ENCODE results near the gene C12orf56. TPM values are rescaled to one million over a fixed set of nuclear protein-coding genes. Genes with fewer than 3 reads are reported as not detected.
"Not testable (repeated sequence)": the region's sequence is repeated elsewhere in the genome, so short reads cannot be mapped to it uniquely, and the experiment has no call there.

The C12orf56 gene
- total RNA-seq, 1 donor from 2014 or later = 0.84 TPM

DNA sequence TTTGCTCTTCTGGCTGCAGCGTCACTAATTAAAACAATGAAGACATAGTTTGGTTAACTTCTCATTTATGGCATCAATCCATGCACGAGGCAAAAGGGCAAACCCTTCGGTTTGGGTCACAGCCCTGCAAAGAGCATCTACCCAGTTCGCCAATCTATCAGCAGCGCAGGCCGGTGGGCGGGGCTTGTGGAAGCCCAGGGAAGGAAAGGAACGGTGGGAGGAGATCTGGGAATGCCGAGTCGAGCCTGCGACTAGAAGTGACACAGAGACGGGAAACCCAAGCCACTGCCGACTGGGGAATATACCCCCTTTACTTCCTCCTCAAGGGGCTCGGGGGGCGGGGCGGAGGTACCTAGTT is 168.9 kb downstream of the C12orf56 start:
- Histone ChIP-seq H3K4me3 (ENCODE audit: low read depth, low read length) (peak overlapping the region; percentile 75), H3K27me3 (ENCODE audit: control insufficient read depth, insufficient read depth, low read length) (no peaks in the 10 kb centered on the region), H3K36me3 (ENCODE audit: control insufficient read depth, insufficient read depth, low read length) (no peaks in the 10 kb centered on the region)
- peak; percentile 43 for DNase-seq (ENCODE audit: low read depth)
- TF ChIP-seq, protein P1, sequence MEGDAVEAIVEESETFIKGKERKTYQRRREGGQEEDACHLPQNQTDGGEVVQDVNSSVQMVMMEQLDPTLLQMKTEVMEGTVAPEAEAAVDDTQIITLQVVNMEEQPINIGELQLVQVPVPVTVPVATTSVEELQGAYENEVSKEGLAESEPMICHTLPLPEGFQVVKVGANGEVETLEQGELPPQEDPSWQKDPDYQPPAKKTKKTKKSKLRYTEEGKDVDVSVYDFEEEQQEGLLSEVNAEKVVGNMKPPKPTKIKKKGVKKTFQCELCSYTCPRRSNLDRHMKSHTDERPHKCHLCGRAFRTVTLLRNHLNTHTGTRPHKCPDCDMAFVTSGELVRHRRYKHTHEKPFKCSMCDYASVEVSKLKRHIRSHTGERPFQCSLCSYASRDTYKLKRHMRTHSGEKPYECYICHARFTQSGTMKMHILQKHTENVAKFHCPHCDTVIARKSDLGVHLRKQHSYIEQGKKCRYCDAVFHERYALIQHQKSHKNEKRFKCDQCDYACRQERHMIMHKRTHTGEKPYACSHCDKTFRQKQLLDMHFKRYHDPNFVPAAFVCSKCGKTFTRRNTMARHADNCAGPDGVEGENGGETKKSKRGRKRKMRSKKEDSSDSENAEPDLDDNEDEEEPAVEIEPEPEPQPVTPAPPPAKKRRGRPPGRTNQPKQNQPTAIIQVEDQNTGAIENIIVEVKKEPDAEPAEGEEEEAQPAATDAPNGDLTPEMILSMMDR (IDR thresholded peaks at IDR 0.05; ENCODE audit: insufficient read depth, low read length, poor library complexity, severe bottlenecking) = no peak

DNA sequence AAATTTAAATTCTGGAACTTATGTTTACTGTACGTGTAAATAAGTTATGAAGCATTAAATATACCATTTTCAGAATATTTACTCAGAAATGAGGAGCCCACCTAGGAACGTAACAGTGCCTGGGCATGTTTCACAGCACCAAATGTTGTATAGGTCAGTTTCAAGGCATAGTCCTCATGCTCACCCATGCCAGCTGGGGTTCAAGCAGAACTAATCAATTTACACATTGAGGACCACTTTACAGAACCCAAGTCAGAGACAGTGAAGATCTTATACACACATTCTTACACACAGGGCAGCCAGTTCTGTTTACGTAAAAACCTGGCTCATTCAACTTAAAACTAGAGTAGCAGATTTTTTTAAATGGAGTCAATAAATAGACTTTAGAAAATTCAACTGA is 170.5 kb downstream of the C12orf56 start:
- Histone ChIP-seq H3K36me3 (ENCODE audit: control insufficient read depth, insufficient read depth, low read length) (no peaks in the 10 kb centered on the region), H3K4me3 (ENCODE audit: low read depth, low read length) (no peak overlapping the region)
- TF ChIP-seq, protein P1 (IDR thresholded peaks at IDR 0.05; ENCODE audit: insufficient read depth, low read length, poor library complexity, severe bottlenecking) = no peak

DNA sequence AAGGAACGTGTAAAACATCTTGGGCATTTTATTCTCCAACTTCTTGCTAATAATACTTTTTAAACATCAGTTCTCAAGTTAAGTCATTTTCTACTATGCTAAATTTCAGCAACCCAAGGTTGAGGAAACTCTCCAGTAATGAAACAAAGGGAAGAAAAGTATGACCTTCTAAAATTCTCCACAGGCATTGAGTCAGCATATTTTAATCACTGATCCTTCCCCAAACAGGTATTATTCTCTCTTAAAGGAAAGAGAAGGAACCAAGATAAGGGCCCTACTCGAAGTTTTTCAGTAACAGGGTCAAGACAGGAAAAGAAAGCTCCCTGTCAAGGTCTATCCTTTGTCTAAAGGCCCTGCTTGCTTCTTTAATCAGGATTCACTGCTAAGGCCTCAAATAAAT is 171.4 kb downstream of the C12orf56 start:
- H3K4me3 ChIP-seq (ENCODE audit: low read depth, low read length) = no peak overlapping the region
- no peaks in the 10 kb centered on the region for H3K36me3 ChIP-seq (ENCODE audit: control insufficient read depth, insufficient read depth, low read length)
- no peak for DNase-seq (ENCODE audit: low read depth)
- no peaks in the 10 kb centered on the region for H3K27me3 ChIP-seq (ENCODE audit: control insufficient read depth, insufficient read depth, low read length)
- TF ChIP-seq, protein P1 (IDR thresholded peaks at IDR 0.05; ENCODE audit: insufficient read depth, low read length, poor library complexity, severe bottlenecking) = no peak

More for the DNA sequence above, 170.5 kb downstream of the C12orf56 start:
- H3K27me3 ChIP-seq (ENCODE audit: control insufficient read depth, insufficient read depth, low read length) = no peaks in the 10 kb centered on the region
- no peak for DNase-seq (ENCODE audit: low read depth)

DNA sequence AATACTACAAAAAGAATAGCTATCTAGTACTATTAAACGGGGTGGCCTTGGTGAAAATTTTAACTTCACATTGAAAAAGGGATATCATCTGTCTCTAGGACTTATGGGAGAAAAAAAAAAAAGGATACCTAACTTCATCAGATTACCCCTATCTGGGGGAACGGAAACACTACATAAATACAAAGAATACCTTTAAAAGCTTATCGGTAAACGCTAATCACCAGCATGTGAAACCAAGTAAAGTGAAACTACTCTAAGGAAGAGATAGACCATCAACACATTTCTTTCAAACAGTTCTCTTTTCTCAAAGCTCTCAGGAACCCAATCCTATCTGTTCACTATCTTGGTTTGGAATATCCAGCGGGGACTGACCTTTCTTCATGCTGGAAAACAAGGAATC is 172.0 kb downstream of the C12orf56 start:
- Histone ChIP-seq H3K27me3 (ENCODE audit: control insufficient read depth, insufficient read depth, low read length) (no peaks in the 10 kb centered on the region), H3K4me3 (ENCODE audit: low read depth, low read length) (no peak overlapping the region), H3K36me3 (ENCODE audit: control insufficient read depth, insufficient read depth, low read length) (no peaks in the 10 kb centered on the region)
- no peak for DNase-seq (ENCODE audit: low read depth)
- TF ChIP-seq, protein P1 (IDR thresholded peaks at IDR 0.05; ENCODE audit: insufficient read depth, low read length, poor library complexity, severe bottlenecking) = no peak

DNA sequence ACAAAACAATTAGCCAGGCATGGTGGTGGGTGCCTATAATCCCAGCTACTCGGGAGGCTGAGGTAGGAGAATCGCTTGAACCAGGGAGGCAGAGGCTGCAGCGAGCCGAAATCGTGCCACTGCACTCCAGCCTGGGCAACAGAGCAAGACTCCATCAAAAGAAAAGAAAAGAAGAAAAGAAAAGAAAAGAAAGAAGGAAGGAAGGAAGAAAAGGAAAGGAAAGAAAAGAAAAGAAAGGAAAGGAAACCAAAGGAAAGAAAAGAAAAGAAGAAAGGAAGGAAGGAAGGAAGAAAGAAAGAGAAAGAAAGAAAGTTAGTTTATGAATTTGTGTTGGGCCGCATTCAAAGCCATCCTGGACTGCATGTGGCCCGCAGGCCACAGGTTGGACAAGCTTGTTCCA is 172.9 kb downstream of the C12orf56 start:
- not testable (repeated sequence) for H3K4me3 ChIP-seq (ENCODE audit: low read depth, low read length); DNase-seq (ENCODE audit: low read depth); H3K36me3 ChIP-seq (ENCODE audit: control insufficient read depth, insufficient read depth, low read length); H3K27me3 ChIP-seq (ENCODE audit: control insufficient read depth, insufficient read depth, low read length)

DNA sequence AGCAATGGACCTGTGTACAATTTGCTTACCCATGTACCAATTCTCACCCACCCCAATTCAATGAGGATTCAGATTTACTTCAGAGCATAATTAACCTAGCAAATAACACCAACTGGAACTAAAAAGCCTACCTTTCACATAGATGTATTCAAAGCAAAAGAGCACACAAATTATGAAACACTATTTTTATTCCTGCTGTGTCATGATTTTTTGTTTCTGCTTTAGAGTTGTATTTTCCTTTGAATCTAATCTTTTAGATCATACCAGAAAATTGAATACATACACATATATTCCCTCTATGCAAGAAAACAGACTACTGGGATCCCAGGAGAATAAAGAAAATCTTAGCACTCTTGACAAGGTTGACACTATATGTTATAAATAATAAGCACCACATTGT is 174.3 kb downstream of the C12orf56 start:
- TF ChIP-seq, protein P1 (IDR thresholded peaks at IDR 0.05; ENCODE audit: insufficient read depth, low read length, poor library complexity, severe bottlenecking) = no peak
- no peak for DNase-seq (ENCODE audit: low read depth)
- Histone ChIP-seq H3K27me3 (ENCODE audit: control insufficient read depth, insufficient read depth, low read length) (no peaks in the 10 kb centered on the region), H3K36me3 (ENCODE audit: control insufficient read depth, insufficient read depth, low read length) (no peaks in the 10 kb centered on the region), H3K4me3 (ENCODE audit: low read depth, low read length) (no peak overlapping the region)

Other genes starting within 250 kb of the C12orf56 start
- gene KICS2, start 168.5 kb downstream of the C12orf56 start, total RNA-seq = 5.2 and 11.4 TPM in 2 replicates
- 127 and 129 TPM in 2 replicates for gene XPOT, start 13.6 kb upstream of the C12orf56 start, total RNA-seq
- gene TBK1, start 61.4 kb upstream of the C12orf56 start, total RNA-seq = 20.9 and 21.0 TPM in 2 replicates
- gene RASSF3, start 219.7 kb upstream of the C12orf56 start, total RNA-seq = 23.6 and 25.7 TPM in 2 replicates